CD4-positive, alpha-beta T cell treated with Interleukin-17A for 1 hour (primary cell): Measurements from ENCODE around the gene LDAF1.
"Not testable (repeated sequence)": the region's sequence is repeated elsewhere in the genome, so short reads cannot be mapped to it uniquely, and the experiment has no call there.

Source experiments
- DNase-seq: peaks from one replicate; pipeline ENCODE4 v3.0.0-alpha.2; 2020

LDAF1 gene

GRCh38 chr16:21162661-21163151, 4.2 kb downstream of the LDAF1 start:
- no peak for DNase-seq

GRCh38 chr16:21163576-21163975, 5.1 kb downstream of the LDAF1 start:
- no peak for DNase-seq

GRCh38 chr16:21164521-21165168, 6.2 kb downstream of the LDAF1 start:
- DNase-seq: no peak

GRCh38 chr16:21166561-21166961, 8.1 kb downstream of the LDAF1 start:
- DNase-seq: no peak

GRCh38 chr16:21167360-21167759, 8.9 kb downstream of the LDAF1 start:
- DNase-seq: no peak

GRCh38 chr16:21167929-21168602, 9.6 kb downstream of the LDAF1 start:
- DNase-seq: no peak

- DNase-seq: no peak
Observed at GRCh38 chr16:21169249-21169981, 10.9 kb downstream of the LDAF1 start.

GRCh38 chr16:21170116-21170515, 11.6 kb downstream of the LDAF1 start:
- not testable (repeated sequence) for DNase-seq

- DNase-seq: no peak
Observed at GRCh38 chr16:21172650-21173049, 14.2 kb downstream of the LDAF1 start.

GRCh38 chr16:21175397-21175796, 16.9 kb downstream of the LDAF1 start:
- DNase-seq: no peak

GRCh38 chr16:21179126-21179982, 20.9 kb downstream of the LDAF1 start:
- DNase-seq: no peak

- DNase-seq: no peak
Observed at GRCh38 chr16:21179983-21180365, 21.5 kb downstream of the LDAF1 start.

GRCh38 chr16:21183995-21184394, 25.5 kb downstream of the LDAF1 start:
- DNase-seq: no peak

- no peak for DNase-seq
Observed at GRCh38 chr16:21184834-21185233, 26.4 kb downstream of the LDAF1 start.

GRCh38 chr16:21185659-21186325, 27.3 kb downstream of the LDAF1 start:
- no peak for DNase-seq

GRCh38 chr16:21186326-21186691, 27.8 kb downstream of the LDAF1 start:
- DNase-seq: no peak

GRCh38 chr16:21189311-21189710, 30.8 kb downstream of the LDAF1 start:
- DNase-seq: no peak

GRCh38 chr16:21190013-21190412, 31.5 kb downstream of the LDAF1 start:
- DNase-seq: no peak

GRCh38 chr16:21190599-21190998, 32.1 kb downstream of the LDAF1 start:
- no peak for DNase-seq

- DNase-seq: no peak
Observed at GRCh38 chr16:21192991-21193390, 34.5 kb downstream of the LDAF1 start.

- no peak for DNase-seq
Observed at GRCh38 chr16:21194771-21195301, 36.4 kb downstream of the LDAF1 start.

GRCh38 chr16:21195330-21195729, 36.9 kb downstream of the LDAF1 start:
- DNase-seq: not testable (repeated sequence)
